HepG2 (cell line): Measurements from ENCODE around the gene ZNF234. TPM values are rescaled to one million over a fixed set of nuclear protein-coding genes. Genes with fewer than 3 reads are reported as not detected.

ENCODE experiments used
- CERS6 ChIP-seq: sonication (generic); formaldehyde crosslinking; IDR thresholded peaks from 2 replicates; pipeline ENCODE4 v1.5.0; 2020; ENCODE audit warnings: missing genetic modification reagents
- CHD2 ChIP-seq: IDR thresholded peaks from 2 replicates; pipeline ENCODE4 v1.6.1; 2011; ENCODE audit warnings: low read depth, low read length, improper control_type of control experiment
- DZIP1 ChIP-seq: sonication (generic); formaldehyde crosslinking; IDR thresholded peaks from 2 replicates; pipeline ENCODE4 v1.5.0; 2020; ENCODE audit warnings: mild to moderate bottlenecking, missing genetic modification reagents
- HDAC6 ChIP-seq: fragments of 200-600 bp; sonication (generic); IDR thresholded peaks from 2 replicates; pipeline ENCODE4 v1.7.0; 2017; ENCODE audit warnings: mild to moderate bottlenecking, antibody characterized with exemption, low read length, low read depth
- HIVEP1 ChIP-seq: sonication (generic); formaldehyde crosslinking; IDR thresholded peaks from 2 replicates; pipeline ENCODE4 v1.4.0; 2020; ENCODE audit warnings: mild to moderate bottlenecking, missing genetic modification reagents
- HMGA1 ChIP-seq: sonication (generic); formaldehyde crosslinking; conservative IDR thresholded peaks from 2 replicates; pipeline ENCODE4 v1.4.0; 2020; ENCODE audit warnings: missing genetic modification reagents
- HNF4A ChIP-seq: sonication (generic); formaldehyde crosslinking; IDR thresholded peaks from 2 replicates; pipeline ENCODE4 v1.4.0; 2020; ENCODE audit warnings: missing genetic modification reagents
- HNRNPH1 ChIP-seq: fragments of 200-400 bp; formaldehyde crosslinking; optimal IDR thresholded peaks from 2 replicates; pipeline ENCODE3; 2017; ENCODE audit warnings: mild to moderate bottlenecking, low read depth, low read length
- IRF2 ChIP-seq: IDR thresholded peaks from 2 replicates; pipeline ENCODE4 v1.6.1; 2018; ENCODE audit warnings: missing genetic modification reagents, missing compliant biosample characterization
- ISL2 ChIP-seq: sonication (generic); formaldehyde crosslinking; IDR thresholded peaks from 2 replicates; pipeline ENCODE4 v1.5.0; 2020; ENCODE audit warnings: missing genetic modification reagents
- NCOR1 ChIP-seq: fragments of 200-600 bp; sonication (generic); IDR thresholded peaks from 2 replicates; pipeline ENCODE4 v1.7.0; 2017; ENCODE audit warnings: antibody characterized with exemption, low read length, borderline replicate concordance
- RAD51 ChIP-seq: fragments of 450-650 bp; IDR thresholded peaks from 2 replicates; pipeline ENCODE4 v1.6.1; 2016; ENCODE audit warnings: borderline replicate concordance
- ZKSCAN1 ChIP-seq: fragments of 150-350 bp; IDR thresholded peaks from 2 replicates; pipeline ENCODE4 v1.6.1; 2014; ENCODE audit warnings: low read length
- ZNF329 ChIP-seq: sonication (generic); formaldehyde crosslinking; IDR thresholded peaks from 2 replicates; pipeline ENCODE4 v1.9.0; 2021; ENCODE audit warnings: low read depth, mild to moderate bottlenecking, missing genetic modification reagents
- ZNF468 ChIP-seq: sonication (generic); formaldehyde crosslinking; IDR thresholded peaks from 2 replicates; pipeline ENCODE4 v1.8.0; 2022; ENCODE audit warnings: mild to moderate bottlenecking, moderate library complexity, missing genetic modification reagents
- ZNF563 ChIP-seq: sonication (generic); formaldehyde crosslinking; IDR thresholded peaks from 2 replicates; pipeline ENCODE4 v1.8.0; 2022; ENCODE audit warnings: mild to moderate bottlenecking, moderate library complexity, missing genetic modification reagents
- ZNF687 ChIP-seq: sonication (generic); formaldehyde crosslinking; IDR thresholded peaks from 2 replicates; pipeline ENCODE4 v1.5.1; 2020; ENCODE audit warnings: mild to moderate bottlenecking, missing genetic modification reagents, moderate library complexity
- ZNF709 ChIP-seq: sonication (generic); formaldehyde crosslinking; IDR thresholded peaks from 2 replicates; pipeline ENCODE4 v1.5.0; 2020; ENCODE audit warnings: mild to moderate bottlenecking, missing genetic modification reagents
- ZNF713 ChIP-seq: sonication (generic); formaldehyde crosslinking; IDR thresholded peaks from 2 replicates; pipeline ENCODE4 v1.4.0; 2020; ENCODE audit warnings: mild to moderate bottlenecking, missing genetic modification reagents
- ZNF747 ChIP-seq: sonication (generic); formaldehyde crosslinking; IDR thresholded peaks from 2 replicates; pipeline ENCODE4 v1.8.1; 2023; ENCODE audit warnings: missing genetic modification reagents, mild to moderate bottlenecking, borderline replicate concordance
- polyA plus RNA-seq, 8 experiments: library from polyadenylated mRNA; depleted of rRNA in 3 of 8; stranded (reverse) in 7 of 8; unstranded in 1 of 8; fragments of >200 nt; fragmentation: Illumina TruSeq in 4 of 8; extraction: Trizol in 4 of 8; gene quantifications; 2 replicates each; pipeline versions ENCODE4 v1.2.1 to v1.2.3, GENCODE V29; 2011 to 2016; ENCODE audit warnings: low read depth in 4 of 8, missing spikeins in 1 of 8, mixed read lengths in 1 of 8; ENCODE audit not compliant: insufficient read depth in 1 of 8
- total RNA-seq, 5 experiments: library from RNA; depleted of rRNA; stranded (reverse); fragments of >200 nt; fragmentation: Illumina TruSeq; extraction: Trizol; gene quantifications; 2 replicates each; pipeline ENCODE4 v1.2.3, GENCODE V29; 2016; ENCODE audit warnings: low read depth in 1 of 5

Gene ZNF234
- total and polyA plus RNA-seq, 2 of the 13 experiments (the other 11 are each of a cell fraction or from before 2014, with no cell fraction given) = 3.5 to 11.2 TPM

DNA sequence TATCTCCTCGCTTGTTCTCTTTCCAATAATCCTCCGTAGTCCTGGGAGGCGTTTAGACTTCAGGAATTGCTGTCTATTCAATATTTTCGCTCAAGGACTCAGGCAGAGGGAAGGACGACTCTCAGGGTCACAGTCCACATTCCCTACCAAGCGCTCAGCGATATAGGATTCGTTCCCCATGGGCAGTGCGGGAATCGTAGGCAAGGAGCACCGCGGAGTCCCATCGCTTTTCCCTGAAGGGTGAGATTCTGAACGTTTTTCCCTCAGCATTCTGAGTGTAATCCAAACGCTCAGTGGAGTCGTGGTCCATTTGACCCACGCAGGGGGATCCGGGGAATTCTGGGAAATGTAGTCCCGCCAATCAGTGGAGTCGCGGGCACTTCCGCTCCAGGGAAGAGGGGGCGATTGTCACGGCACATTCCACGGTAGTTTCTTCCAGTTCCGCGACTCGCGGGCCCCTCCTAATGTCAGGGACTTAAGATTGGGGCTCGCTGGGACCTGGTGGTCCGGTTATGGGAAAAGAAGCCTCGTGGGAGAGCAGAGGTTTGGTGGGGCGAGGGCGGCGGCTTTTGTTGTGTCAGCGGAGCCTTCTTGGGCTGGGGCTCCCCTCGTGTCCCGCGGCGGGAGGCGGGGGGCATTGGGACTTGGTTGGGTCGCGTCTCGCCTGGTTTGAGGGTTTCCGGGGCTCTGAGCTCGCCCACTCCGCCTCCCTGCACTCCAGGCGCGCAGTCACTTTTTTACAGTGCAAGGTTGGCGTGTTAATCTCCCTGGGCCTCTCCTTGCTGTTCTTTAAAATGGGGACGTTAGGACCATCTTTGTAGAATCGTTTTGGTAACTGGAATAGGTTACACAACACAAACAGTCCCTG, at the start of gene ZNF234 (continued):
- TF ChIP-seq ZNF563 (0 out of 2 replicates have a peak, but pooled peaks have one; percentile 44), HNRNPH1 (no peak), CERS6 (CRISPR knock-in tag) (no peak), ZNF713 (CRISPR knock-in tag) (no peak), RAD51 (no peak), HIVEP1 (peak; percentile 34; the same call in 1 of the 2 replicates), ZKSCAN1 (no peak), ZNF468 (CRISPR knock-in tag) (no peak), CHD2 (no peak), HDAC6 (no peak), NCOR1 (no peak), ZNF709 (CRISPR knock-in tag) (peak; percentile 74; the same call in 1 of the 2 replicates), ZNF687 (peak; percentile 71), IRF2 (CRISPR knock-in tag) (peak; percentile 78), ZNF329 (no peak; the same call in 1 of the 2 replicates), HMGA1 (CRISPR knock-in tag) (no peak), ISL2 (CRISPR knock-in tag) (0 out of 2 replicates have a peak, but pooled peaks have one; percentile 6), HNF4A (CRISPR knock-in tag) (peak; percentile 68), ZNF747 (0 out of 2 replicates have a peak, but pooled peaks have one; percentile 18), DZIP1 (no peak)
